Stimulated activated CD4-positive, alpha-beta T cell treated with anti-CD3 and anti-CD28 coated beads, Interleukin-1b, Interleukin-23, amount 100 ng/mL, for 4 hours (primary cell): ENCODE results near the gene ADGRG3.
"Not testable (repeated sequence)": the region's sequence is repeated elsewhere in the genome, so short reads cannot be mapped to it uniquely, and the experiment has no call there.

ENCODE experiments used
- DNase-seq, 2 donors: peaks; one replicate each; pipeline ENCODE4 v3.0.0-alpha.2; 2020; ENCODE audit warnings: low read depth in 2 of 2

The ADGRG3 gene

DNA sequence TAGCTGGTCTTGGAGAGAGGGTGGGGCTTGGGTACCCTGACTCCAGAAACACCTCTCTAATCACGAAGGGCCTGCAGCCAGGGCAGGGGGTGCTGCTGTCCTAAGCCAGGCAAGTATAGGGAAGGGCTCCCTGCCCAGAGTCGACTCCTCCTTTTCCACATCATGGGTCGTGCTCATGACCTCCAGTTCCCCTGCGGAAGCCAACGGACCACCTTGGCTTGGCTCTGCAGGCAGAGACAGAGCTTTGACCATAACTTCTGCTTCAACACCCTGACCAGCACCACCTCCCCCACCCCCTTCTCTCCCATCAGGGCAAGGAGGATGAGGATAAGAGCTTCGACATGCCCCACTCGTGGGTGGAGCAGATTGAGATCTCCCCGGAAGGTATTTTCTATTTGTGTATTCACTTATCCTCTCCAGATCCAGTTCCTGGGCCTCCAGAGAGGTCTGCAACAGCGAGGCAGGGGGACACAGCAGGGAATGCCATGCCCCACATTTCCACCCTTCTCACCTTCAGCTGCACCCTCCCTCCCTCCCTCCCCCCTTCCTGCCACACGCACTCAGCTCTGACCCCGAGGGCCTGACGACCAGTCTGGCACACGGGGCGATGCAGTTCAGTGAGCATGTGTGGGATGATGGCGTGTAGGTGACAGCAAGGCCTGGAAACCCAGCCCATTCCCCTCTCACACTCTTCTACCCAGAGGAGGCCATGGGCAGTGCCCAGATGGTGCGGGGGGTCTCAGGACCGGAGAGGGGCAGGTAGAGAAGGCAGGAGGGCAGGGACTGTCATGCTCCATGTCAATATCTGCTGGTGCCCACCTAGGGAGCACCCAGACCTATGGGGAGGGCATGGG, 53.5 kb downstream of the ADGRG3 start:
- DNase-seq, result no peak

DNA sequence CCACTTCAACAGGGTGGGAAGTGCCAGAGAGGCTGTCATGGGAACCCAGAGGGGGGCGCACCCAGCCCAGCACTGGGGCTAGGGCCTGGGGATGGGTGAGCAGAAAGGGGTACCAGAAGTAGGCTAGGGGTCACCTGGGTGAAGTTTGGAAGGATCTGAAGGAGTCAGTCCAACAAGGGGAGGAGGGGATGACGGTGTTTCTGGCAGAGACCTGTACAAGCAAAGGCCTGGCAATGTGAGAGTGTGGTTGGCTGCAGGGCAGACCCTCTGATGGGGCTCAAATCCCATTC, 54.0 kb downstream of the ADGRG3 start:
- DNase-seq, result no peak

DNA sequence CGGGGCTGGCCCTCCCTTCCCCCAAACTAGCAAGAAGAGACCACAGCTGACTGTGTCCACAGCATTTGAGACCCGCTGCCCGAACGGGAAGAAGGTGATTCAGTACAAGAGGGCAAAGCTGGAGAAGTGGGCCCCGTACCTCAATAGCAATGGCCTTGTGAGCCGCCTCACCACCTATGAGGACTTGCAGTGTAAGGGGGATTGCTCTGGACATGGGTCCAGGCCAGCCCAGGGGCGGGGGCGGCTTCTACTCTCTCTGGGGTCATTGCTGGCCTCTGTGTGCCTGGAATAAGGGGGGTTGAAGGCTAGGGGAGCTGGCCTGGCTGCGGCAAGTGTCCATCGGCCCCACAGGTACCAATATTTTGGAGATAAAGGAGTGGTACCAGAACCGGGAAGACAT, 54.5 kb downstream of the ADGRG3 start:
- DNase-seq, result no peak

DNA sequence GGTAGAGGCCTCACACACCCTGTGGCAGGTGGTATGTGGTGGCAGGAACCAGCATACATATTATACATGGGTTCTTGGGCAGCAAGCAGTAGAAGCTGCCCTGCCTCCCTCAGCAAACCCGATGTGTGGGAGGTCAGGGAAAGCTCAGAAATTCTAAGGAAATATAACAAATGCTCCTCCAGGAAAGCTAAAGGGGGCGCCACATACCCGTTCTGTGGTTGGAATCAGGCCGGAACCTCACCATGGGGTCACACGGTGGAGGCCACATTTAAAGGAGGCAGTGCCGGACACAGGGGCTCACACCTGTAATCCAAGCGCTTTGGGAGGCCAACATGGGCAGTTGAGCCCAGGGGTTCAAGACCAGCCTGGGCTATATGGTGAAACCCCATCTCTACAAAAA, 55.1 kb downstream of the ADGRG3 start:
- no peak for DNase-seq

DNA sequence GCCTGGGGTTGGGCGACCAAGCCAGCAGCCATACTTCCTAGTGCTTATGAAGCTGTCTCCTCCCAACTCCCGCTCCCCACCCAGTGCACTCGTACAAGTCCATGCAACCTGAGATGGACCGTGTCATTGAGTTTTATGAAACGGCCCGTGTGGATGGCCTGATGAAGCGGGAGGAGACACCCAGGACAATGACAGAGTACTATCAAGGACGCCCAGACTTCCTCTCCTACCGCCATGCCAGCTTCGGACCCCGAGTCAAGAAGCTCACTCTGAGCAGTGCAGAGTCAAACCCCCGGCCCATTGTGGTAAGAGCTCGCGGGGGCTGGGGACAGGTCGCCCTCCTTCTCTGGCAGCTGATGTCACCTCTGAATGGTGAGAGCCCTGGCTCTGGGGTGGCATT, 56.4 kb downstream of the ADGRG3 start:
- DNase-seq, result no peak

DNA sequence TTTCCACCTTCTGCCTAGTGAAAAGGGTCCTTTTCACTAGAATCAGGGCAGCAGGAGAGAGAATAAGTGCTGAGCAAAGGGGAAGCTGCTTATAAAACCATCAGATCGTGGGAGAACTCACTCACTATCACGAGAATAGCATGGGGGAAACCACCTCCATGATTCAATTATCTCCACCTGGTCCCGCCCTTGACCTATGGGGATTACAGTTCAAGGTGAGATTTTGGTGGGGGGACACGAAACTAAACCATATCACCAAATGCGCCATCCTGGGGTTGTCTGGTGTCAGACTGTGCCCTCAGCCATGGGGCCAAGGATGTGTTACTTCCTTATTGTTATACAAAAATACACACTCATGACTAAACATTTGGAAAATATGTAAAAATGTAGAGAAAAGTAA, 57.0 kb downstream of the ADGRG3 start:
- DNase-seq, result no peak

DNA sequence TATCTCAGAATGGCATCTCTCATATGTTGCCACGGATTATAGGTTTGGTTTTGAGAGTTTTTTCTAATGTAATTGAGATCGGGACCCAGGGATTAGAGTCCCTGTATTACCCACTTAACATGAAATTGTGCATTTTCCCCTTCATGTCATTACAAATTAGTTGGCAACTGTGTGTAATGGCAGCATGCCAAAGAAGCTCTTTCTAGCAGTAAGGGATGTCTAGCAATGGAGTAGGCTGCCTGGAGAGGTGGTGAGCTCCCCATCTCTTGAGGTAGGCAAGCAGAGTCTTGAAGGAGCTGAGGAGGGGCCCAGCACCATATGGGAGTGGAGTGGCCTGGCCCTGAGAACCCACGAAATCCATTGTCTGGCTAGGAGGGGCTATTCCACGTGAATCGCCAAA, 57.4 kb downstream of the ADGRG3 start:
- no peak for DNase-seq

DNA sequence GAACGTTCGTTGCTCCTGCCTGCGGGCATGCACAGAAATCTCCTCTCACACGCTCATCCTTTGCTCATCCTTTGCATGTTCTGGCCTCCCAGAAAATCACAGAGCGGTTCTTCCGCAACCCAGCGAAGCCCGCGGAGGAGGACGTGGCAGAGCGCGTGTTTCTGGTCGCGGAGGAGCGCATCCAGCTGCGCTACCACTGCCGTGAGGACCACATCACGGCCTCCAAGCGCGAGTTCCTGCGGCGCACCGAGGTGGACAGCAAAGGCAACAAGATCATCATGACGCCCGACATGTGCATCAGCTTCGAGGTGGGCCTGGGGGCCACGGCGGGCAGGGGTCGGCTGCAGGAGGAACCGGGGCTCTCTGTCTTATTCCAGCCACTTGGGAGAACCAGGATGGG, 57.9 kb downstream of the ADGRG3 start:
- DNase-seq, result no peak

DNA sequence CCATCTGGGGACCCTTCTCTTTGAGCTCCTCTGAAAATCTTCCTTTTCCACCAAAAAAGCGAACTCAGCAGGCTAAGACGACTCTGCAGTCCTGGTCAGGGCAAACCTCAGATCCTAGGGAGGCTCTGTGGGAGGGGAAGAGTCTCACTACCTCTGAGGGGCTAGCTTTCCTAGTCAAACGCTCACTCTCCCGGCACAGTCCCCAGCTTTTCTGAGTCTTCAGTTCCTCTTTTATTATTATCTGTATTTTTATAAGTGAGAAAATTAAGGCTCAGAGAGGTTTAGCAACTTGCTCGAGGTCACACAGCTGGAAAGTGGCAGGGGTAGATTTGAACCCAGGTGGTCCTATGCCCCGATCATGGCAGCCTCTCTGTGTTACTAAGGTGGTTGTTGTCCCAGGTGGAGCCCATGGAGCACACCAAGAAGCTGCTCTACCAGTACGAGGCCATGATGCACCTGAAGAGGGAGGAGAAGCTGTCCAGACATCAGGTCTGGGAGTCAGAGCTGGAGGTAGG, 58.4 kb downstream of the ADGRG3 start:
- no peak for DNase-seq

DNA sequence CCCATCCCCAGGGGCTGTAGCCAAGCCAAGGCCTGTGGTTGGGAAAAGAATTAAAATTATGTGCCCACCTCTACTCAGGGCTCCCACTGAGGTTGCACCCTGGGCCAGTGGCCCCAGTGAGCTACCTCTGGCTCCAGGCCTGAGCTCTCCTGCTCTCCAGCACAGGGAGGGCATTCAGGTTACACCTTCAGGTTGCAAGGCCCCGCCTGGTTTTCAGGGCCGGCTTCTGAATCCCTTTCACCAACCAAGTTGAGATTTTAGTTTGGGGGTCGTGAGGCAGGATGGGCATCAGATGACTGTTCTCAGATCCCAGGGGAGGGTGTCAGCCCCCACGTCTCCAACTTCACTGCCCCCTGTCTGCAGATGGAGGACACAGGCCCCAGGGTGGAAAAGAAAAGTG, 59.5 kb downstream of the ADGRG3 start:
- no peak for DNase-seq

DNA sequence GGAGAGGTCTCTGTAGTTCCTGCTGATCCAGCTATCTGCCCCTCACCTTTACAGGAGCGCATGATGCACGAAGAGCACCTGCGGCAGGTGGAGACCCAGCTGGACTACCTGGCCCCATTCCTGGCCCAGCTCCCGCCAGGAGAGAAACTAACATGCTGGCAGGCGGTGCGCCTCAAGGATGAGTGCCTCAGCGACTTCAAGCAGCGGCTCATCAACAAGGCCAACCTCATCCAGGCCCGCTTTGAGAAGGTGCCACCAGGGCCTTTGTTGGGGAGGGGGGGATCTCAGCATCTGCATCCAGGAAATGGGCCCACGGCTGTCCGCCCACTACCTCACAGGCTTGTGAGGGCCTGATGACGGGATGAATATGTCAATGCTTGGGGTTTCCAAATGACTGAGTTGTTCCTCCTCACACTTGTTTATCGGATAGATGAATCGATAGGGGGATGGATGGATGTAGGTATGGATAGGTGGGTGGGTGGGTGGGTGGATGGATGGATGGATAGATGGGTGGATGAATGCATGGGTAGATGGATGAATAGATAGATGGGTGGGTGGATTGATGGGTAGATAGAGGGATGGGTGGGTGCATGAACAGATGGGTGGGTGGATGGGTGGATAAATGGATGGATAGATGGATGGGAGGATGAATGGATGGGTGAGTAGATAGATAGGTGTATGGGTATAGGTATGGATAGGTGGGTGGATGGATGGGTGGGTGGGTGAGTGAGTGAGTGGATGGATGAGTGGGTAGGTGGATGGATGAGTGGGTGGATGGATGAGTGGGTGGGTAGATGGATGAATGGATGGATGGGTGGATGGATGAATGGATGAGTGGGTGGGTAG, 60.5 kb downstream of the ADGRG3 start:
- no peak for DNase-seq

DNA sequence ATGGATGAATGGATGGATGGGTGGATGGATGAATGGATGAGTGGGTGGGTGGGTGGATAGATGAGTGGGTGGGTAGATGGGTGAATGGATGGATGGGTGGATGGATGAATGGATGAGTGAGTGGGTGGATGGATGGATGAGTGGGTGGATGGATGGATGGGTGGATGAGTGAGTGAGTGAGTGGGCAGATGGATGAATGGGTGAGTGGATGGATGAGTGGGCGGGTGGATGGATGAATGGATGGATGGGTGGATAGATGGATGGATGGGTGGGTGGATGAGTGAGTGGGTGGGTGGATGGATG, 61.0 kb downstream of the ADGRG3 start:
- no peak for DNase-seq

DNA sequence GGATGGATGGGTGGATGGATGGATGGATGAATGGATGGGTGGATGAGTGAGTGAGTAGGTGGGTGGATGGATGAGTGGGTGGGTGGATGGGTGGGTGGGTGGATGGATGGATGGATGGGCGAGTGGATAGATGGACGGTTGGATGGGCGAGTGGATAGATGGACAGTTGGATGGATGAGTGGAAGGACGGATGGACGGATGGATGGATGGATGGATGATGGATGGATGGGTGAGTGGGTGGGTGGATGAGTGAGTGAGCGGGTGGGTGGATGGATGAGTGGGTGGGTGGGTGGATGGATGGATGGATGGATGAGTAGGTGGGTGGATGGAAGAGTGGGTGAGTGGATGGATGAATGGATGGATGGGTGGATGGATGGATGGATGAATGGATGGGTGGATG, 61.7 kb downstream of the ADGRG3 start:
- DNase-seq, result not testable (repeated sequence)

DNA sequence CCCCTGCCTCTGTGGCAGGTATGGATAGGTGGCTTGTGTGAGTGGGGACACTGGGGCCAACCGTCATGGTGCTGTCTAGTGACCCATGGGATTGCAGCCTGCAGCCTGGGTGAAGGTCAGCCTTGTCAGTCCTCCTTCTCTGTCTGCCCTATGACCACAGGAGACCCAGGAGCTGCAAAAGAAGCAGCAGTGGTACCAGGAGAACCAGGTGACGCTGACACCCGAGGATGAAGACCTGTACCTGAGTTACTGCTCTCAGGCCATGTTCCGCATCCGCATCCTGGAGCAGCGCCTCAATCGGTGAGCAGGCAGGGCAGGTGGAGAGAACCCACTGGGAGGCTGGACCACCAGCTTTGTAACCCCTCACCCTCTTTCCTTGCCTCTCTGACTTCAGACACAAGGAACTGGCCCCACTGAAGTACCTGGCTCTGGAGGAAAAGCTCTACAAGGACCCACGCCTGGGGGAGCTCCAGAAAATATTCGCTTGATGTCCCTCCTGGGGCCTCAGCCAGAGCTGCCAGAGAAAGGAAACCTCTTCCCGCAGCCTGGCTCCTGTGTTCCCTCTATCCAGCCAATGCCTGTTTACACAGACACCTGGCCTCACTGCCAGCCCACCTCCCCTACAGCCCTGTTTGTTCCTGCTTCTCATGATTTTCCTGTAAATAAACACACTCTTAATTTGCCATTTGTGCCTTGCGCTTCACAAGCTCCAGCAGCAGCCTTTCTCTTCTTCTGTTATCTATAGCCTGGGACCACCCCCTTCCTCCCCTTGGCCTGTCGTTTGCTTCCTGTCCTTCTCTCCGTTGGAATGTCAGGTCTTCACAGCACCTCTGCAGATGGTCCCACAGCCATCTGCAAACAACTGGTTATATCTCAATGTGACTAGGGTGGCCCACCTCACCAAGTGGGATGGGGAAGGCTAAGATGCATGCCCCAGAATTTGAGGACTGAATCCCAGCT, 62.9 kb downstream of the ADGRG3 start:
- no peak for DNase-seq

DNA sequence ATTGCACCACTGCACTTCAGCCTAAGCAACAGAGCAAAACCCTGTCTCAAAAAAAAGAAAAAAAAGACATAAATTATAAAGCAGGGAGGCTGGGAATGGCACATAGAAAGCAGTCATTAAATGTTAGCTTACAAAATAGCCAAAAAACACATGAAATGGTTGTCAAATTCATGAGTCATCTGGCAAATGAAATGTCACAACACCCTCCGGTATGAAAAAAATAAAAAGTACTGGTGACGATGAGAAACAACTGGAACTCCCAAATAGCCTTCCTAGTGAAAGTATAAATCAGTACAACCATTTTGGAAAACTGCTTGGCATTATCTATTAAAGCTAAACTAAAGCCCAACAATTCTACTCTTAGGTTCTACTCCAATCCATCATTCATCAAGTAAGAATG, 63.9 kb downstream of the ADGRG3 start:
- no peak for DNase-seq

DNA sequence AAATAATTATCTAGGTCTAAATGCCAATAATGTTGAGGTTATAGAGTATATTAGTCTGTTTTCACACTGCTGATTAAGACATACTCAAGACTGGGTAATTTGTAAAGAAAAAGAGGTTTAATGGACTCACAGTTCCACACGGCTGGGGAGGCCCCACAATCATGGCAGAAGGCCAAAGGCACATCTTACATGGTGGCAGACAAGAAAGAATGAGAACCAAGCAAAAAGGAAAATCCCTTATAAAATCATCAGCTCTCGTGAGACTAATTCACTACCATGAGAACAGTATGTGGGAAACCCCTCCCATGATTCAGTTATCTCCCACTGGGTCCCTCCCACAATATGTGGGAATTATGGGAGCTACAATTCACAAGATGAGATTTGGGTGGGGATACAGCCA, 64.6 kb downstream of the ADGRG3 start:
- no peak for DNase-seq

DNA sequence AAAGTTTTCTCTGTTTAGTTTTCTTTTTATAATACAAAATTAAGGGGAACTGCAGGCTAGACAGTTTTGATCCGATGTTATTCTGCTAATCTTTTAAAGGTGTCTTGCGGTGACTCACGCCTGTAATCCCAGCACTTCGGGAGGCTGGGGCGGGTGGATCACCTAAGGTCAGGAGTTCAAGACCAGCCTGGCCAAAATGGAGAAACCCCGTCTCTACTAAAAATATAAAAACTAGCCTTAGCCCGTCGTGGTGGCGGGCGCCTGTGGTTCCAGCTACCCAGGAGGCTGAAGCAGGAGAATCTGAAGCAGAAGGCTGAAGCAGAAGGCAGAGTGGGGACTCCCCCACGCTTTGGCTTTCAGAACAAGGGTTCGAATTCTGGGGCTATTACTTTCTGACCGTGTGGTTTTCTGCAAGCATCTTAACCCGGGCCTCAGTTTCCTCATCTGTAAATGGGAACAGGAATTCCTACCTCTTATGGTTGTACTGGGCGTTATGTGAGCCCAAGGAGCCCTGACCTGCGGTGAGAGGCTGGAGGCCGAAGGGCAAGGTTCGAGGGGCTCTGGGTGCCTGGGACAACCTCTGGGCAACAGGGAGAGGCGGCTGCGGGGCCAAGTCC, 66.3 kb downstream of the ADGRG3 start:
- DNase-seq, result no peak

DNA sequence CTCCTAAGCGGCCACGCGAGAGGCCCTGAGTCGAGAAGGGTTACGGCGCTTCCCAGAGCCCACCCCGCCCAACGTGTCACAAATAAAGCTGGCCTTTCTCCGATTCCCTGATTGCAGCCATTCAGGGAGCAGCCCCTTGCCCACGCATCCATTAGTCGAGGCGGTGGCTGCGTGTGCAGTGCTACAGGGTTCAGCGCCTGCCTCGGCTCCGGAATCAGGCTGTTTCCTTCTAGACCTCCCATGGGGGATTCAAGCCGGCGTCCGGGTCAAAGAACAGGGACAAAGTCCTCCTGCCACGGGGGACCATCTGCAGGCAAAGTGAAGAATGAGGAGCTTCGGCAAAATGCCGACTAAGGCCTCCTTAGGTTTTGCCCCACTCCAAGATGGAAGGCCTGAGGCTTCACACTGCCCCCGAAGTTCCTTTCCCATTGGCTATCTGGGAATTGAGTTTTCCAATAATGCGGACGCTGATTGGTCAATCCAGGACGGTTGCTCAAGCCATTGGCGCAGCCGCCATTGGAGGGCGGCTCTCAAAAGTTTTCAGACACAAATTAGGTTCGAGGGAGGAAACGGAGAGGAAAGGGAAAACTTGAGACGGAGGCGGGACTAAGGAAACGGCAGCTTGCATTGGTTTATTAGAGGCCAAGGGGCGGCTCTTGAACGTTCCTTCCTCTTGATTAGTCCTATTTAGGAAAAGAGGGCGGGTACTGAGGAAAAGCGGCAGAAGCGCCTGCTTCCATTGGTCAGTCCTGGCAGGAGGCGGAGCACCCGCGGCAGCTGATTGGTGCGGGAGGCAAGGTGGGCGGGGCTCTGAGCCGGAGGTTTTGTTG, 67.0 kb downstream of the ADGRG3 start:
- peak; percentile 91 to 95 for DNase-seq

DNA sequence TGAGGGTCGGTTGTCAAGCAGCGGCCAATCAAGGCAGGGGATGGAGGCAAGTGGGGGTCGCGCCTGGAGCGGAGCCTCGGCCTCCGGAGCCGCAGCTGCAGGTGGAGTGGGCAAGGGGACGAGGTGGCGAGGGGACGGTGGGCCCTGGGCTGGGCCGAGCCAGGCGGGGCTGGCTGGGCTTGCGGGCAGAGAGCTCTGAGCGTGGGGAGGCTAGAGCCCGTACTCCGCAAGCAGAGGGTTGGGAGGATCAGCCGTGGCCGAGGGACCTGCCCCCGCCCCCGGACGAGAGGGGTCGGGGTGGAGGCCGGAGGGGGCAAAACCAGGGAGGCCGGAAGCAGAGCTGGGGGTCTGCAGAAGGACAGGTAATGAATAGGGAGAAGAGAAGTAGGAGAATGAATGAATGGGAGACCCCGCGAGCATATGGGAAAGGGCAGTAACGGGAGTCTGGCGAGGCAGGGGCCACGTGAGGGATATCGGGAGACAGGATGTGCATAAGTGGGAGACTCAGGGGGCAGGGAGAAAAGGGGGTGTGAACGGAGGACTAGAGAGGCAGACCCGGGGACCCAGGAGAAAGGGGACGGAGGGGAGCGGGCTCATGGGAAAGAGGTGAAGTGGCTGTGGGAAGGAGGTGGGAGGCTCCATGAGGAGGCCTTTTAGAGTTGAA, 67.8 kb downstream of the ADGRG3 start, which contains the start of gene KATNB1:
Gene KATNB1 (plus strand): TSS at position 16 of the 664 bp plus-strand sequence. CDS start 1,474 bp downstream, outside the sequence.
- DNase-seq, result no peak
